ENCODE data around the gene ADIRF. TPM values are rescaled to one million over a fixed set of nuclear protein-coding genes. Genes with fewer than 3 reads are reported as not detected.
A peak's percentile ranks its signal among the peaks of the same experiment; 100 is the strongest.
"Not testable (repeated sequence)": the region's sequence is repeated elsewhere in the genome, so short reads cannot be mapped to it uniquely, and the experiment has no call there.

The ADIRF gene
- total RNA-seq, 1 donor from 2014 or later, result 46.1 TPM

DNA sequence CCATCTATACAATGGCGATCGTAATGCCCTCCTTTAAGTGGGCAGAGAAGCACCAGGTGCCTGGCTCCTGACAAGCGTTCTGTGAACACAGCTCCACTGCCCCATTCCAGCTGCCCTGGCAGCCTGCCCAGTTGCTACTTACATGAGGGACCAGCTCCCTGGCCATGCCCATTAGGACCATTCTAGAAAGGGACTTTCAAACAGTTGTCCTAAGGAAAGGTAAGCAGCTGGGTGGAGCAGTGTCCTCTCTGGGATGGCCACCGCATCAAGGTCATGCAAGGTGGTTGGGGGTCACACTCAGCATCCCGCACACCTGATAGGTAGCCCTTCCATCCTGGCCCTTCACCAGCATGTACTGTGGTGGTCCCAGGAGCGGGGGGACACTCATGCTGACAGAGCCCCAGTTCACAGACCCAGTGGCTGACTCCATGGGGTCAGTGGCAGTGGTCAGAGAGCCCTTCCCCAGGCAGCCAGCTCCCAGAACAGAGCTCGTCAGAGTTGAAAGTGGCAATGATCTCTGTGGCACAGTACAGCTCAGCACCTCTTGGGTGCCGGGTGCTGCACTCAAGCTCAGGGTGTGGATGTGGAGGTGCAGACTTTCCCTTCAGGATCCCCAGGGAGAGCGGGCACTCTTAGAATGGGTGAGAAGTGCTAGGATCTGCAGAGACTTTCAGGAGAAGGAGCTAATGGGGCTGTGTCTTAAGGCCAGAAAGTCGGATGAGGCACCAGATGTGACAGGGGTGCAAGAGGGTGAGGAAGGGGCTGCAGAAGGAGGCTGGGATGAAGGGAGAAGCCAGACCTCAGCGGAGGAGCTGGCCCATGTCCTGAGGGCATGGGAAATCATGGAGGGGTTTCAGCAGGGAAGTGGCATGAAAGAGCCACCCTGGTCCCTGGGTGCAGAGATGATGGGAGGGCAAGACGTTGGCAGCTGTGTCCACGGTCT, 21.8 kb upstream of the ADIRF start:
- ATAC-seq, result no peak

DNA sequence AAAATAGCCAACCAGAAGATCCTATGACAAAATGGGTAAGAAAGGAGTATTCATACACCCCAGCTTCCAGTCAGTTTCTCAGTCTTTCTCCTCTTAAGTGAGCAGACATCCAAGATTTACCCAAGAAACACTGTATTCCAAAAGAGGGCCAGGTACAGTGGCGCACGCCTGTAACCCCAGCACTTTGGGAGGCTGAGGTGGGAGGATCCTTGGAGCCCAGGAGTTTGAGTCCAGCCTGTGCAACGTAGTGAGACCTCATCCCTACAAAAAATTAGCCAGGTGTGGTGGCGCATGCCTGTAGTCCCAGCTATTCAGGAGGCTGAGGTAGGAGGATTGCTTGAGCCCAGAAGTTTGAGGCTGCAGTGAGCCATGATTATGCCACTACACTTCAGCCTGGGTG, 20.5 kb upstream of the ADIRF start:
- ATAC-seq, result not testable (repeated sequence)

DNA sequence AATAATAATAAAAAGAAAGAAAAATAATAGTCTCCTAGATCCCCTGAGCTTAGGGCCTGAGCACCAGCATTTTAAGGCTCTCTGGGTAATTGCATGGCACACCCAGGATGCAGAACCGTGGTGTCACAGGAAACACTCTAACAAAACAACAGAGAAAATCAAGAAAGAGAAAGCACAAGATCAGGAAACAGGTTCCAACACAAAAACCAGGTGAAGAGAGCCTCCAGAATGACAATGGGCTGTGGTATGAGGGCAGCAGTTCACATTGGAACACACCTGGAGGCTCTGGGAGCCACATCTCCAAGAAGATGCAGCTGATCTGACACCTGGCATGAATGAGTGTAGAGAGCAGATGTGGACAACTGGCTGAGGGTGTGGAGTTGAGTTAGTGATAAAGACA, 17.9 kb upstream of the ADIRF start:
- peak; percentile 37 for ATAC-seq

GRCh38 chr10:86951184-86951761, 17.0 kb upstream of the ADIRF start:
- peak; percentile 78 for ATAC-seq

GRCh38 chr10:86952106-86952505, 16.2 kb upstream of the ADIRF start:
- ATAC-seq, result no peak

DNA sequence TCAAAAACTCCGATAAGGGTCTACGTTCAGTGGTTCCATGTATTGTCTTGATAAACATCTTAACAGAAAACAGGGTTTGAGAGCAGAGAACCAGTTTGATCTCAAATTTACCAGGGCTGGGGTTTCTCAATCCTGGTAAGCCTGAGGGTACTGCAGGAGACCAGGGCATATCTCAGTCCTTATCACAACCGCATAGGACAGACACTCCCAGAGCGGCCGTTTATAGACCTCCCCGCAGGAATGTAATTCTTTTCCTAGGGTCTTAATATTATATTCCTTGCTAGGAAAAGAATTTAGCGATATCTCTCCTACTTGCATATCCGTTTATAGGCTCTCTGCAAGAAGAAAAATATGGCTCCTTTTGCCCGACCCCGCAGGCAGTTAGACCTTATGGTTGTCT, 15.6 kb upstream of the ADIRF start:
- not testable (repeated sequence) for ATAC-seq

DNA sequence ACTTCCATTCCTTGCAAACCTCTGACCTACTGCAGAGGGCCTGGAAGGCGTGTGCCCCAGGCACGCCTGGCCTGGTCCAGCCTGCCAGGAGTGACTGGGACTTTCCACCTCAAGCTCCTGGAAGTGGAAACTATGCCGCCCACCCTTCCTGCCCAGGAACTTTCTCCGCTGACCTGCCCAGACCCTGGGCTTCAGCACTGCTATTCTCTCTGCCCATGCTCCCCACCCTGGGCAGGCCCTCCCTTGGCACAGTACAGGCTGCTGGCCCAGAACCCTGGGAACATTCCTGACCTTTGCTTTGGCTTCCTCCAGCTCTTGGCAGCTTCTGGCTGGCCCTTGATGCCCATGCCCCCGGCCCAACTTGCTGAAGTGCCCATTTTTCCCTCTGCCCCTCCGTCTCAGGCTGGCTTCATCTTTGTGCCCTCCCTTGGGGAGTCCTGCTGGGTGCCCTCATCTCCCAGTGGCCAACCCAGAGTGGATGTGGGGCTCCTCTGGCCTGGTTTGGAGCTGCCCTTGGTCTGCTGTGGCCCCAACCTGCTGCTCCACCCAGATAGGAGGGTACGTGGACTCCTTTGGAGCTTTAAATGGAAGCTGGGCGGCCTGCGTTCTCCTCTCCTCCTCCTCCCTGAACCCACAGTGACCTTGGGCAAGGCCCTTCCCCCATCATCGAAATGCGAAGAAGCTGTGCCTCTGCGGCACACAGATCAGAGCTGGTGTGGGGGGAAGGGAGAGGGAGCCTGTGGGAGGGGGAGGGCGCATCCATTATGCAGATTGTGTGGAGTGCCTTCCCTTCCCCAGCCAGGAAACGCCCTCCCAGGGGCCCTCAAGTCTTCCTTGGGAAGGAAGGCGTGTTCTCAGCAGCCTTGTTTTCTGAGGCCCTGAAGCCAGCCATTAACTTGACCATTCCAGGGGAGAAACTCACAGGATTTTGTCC, 14.3 kb upstream of the ADIRF start:
- peak; percentile 52 for ATAC-seq

DNA sequence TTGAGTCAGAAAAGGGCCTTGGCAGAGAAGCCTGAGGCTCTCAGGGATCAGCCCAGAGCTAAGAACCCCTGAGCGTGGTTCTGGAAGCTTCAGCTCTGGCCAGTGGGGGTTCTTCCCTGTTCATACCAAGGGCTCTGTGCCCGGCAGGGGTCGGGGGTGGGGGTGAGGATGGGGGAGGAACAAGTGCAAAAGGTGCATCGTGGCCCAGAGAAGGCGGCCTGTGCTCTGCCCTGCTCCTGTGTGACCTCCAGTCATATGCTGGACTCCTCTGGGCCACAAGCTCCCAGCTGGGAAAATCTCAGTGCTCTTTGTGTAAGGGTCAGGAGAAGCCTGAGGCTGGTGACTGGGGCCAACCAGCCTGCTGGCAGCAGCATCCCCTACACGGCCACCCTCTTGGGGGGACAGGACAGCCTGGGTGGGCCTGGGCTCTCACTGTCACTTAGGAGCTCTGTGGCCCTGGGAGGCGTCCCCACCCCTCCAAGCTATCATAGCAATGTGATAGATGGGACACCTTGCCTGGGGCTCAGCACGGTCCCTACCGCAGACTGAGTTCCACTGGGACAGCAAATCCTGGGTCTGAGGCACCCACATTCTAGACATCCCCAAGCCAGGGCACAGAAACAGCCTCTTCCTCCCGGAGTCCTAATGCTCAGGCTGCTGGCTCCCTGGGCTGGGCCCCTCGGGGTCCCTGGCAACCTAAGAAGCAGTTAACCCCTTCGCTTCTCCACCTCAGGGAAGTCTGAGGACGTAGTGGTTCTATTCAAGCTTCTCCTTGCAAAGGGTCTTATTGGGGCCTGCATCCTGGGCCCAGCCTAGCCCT, 13.4 kb upstream of the ADIRF start:
- ATAC-seq, result no peak

GRCh38 chr10:86955501-86956194, 12.6 kb upstream of the ADIRF start:
- no peak for ATAC-seq

GRCh38 chr10:86956195-86956847, 12.0 kb upstream of the ADIRF start:
- no peak for ATAC-seq

GRCh38 chr10:86956848-86957448, 11.3 kb upstream of the ADIRF start:
- no peak for ATAC-seq

- ATAC-seq, result no peak
Measured at GRCh38 chr10:86957471-86958115, 10.7 kb upstream of the ADIRF start, which contains the start of gene MMRN2. TSS of gene MMRN2 (minus strand) at chr10:86957615. CDS start at chr10:86957541, 74 bp downstream.

DNA sequence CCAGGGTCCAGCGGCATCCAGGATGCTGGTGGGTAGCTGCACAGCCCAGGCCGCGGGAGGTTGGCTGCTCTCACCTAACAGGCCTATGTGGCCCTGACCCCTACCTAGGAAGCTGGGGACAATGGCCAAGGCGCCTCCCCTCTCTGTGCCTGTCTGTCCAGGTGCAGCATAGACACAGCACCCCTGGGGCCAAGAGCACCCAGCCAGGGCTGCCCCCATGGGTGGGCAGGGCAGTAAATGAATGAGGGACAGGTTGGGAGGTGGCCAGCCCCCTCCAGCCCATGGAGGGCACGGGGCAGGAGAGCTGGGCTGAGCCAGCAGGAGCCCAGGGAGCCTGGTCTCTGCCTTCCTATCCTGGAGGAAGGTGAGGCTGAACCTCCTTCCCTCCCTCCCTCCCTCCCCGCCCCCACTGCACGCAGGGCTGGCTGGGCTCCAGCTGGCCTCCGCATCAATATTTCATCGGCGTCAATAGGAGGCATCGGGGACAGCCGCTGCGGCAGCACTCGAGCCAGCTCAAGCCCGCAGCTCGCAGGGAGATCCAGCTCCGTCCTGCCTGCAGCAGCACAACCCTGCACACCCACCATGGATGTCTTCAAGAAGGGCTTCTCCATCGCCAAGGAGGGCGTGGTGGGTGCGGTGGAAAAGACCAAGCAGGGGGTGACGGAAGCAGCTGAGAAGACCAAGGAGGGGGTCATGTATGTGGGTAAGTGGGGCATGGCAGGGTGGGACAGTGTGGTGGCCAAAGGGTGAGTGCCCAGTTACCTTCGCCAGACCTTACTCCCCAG, 10.0 kb upstream of the ADIRF start, which contains the start of gene SNCG:
TSS of gene SNCG (plus strand) at position 484 of the 785 bp plus-strand sequence. CDS start at position 583, 99 bp downstream.
- ATAC-seq, result peak; percentile 9

DNA sequence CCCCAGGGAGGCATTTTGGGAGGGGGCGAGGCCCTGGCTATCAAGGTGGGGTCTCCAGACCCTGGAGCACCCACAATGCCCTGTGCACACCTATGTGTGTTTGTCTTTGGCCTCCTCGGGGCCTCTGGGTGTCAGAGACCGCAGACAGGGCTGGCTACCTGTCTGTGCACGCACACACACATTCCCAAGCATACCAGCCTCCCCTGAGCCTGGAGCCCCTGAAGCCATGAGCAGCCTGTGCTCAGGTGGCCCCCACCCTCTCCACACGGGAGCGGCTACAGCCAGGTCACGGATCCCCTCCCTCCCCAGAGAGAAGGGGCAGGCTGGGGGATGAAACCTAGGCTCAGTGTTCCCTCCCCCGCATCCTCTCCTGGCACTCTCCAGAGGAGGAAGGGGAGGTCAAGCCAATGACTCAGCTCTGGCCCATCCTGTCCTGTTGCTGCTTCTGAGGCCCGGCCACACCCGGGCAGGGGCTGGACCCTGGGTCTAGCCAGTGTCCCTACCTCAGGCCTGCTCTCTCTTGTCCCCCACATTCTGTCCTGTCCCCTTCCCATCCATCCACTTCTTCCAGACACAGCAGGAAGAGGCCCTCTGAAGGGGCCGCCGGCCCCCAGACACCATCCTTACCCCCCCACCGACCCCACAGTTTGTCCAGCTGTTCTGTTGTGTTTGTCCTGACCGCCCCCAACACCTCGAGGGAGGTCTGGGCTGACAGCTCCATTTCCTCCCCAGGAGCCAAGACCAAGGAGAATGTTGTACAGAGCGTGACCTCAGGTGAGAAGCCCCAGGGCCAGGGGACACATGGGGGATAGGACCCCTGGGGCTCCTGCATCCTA, 9.2 kb upstream of the ADIRF start:
- peak; percentile 57 for ATAC-seq

- ATAC-seq, result no peak
Measured at GRCh38 chr10:86959737-86960002, 8.6 kb upstream of the ADIRF start.

DNA sequence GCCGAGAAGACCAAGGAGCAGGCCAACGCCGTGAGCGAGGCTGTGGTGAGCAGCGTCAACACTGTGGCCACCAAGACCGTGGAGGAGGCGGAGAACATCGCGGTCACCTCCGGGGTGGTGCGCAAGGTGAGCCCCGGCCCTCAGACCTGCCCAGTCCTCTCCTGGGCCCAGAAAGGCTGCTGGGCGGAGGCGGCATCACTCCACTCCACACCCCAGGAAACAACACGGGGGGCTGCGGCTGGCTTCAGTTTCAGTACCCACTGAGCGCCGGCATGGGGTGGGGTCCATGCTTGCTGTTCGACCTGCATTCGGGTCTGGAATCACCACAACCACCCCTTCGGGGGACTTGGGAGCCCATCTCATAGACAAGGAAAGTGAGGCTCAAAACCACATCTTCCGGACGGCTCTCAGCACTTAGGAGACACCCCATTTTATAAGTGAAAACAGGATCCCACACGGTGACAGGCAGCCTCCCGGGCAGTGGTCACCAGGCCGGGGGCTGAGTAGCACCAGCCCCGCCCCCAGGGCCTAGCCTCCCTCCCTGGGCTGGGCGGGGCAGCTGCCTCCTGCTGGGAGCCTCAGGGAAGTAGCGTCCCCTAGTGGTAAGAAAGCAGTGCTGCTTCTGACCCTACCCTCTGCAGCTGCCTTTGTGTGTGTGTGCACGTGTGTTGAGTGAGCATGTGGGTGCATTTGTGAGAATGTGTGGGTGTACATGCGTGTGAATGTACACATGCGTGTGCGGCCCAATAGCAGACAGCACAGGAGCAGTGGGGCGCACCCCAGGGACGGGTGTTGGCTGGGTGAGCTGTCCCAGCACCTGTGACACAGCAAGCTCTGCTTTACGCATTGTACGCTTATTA, 8.0 kb upstream of the ADIRF start:
- ATAC-seq, result peak; percentile 67

GRCh38 chr10:86960863-86961434, 7.3 kb upstream of the ADIRF start:
- ATAC-seq, result no peak

All from esophagus mucosa (tissue), 1 donor.